MCF 10A (cell line): ENCODE data around the gene COL3A1. TPM values are rescaled to one million over a fixed set of nuclear protein-coding genes. Genes with fewer than 3 reads are reported as not detected.

Experiments
- Bru-seq: library from RNA; stranded (reverse); fragments of 400-500 nt; gene quantifications from one replicate; lab custom pipeline; 2021; lab: Mats Ljungman, UMichigan
- BruChase-seq, 2 experiments: library from RNA; stranded (reverse); fragments of 400-500 nt; gene quantifications; one replicate each; lab custom pipeline; 2021; lab: Mats Ljungman, UMichigan
- BruUV-seq: library from RNA; stranded (reverse); fragments of 400-500 nt; replicated peaks from 2 replicates; lab custom pipeline; 2021; lab: Mats Ljungman, UMichigan
- CTCF ChIA-PET: fragments of 300-600 bp; sonication (Branson Sonifier 250); formaldehyde crosslinking; extraction: SDS; loops from one replicate; lab custom pipeline; 2021; ENCODE audit warnings: antibody characterized with exemption, inconsistent platforms; lab: Yijun Ruan, JAX
- POLR2A ChIA-PET: fragments of 300-600, 350-650 bp; sonication (Branson Sonifier 250); formaldehyde crosslinking; extraction: SDS; loops from one replicate; lab custom pipeline; 2020; ENCODE audit warnings: antibody characterized with exemption, inconsistent platforms; lab: Yijun Ruan, JAX
- DNase-seq: peaks from one replicate; pipeline ENCODE4 v3.0.0-alpha.2; 2018; ENCODE audit not compliant: unreplicated experiment
- H3K27ac Mint-ChIP-seq: one replicate; pipeline ENCODE4 v1.8.0; 2022; ENCODE audit warnings: mild to moderate bottlenecking, low read depth, mixed read lengths; ENCODE audit not compliant: unreplicated experiment
- H3K27me3 Mint-ChIP-seq: one replicate; pipeline ENCODE4 v1.8.0; 2022; ENCODE audit warnings: mixed read lengths; ENCODE audit not compliant: insufficient read depth, unreplicated experiment
- H3K36me3 Mint-ChIP-seq: one replicate; pipeline ENCODE4 v1.8.0; 2022; ENCODE audit warnings: mild to moderate bottlenecking, moderate library complexity, mixed read lengths; ENCODE audit not compliant: insufficient read depth, unreplicated experiment
- H3K4me1 Mint-ChIP-seq: one replicate; pipeline ENCODE4 v1.8.0; 2022; ENCODE audit warnings: mixed read lengths; ENCODE audit not compliant: insufficient read depth, unreplicated experiment
- H3K4me3 Mint-ChIP-seq: one replicate; pipeline ENCODE4 v1.8.0; 2022; ENCODE audit warnings: mild to moderate bottlenecking, moderate library complexity, mixed read lengths; ENCODE audit not compliant: unreplicated experiment
- H3K9me3 Mint-ChIP-seq: one replicate; pipeline ENCODE4 v1.8.0; 2022; ENCODE audit warnings: mixed read lengths; ENCODE audit not compliant: unreplicated experiment
- CTCF ChIP-seq: fragments of 200-600 bp; IDR thresholded peaks from one replicate; pipeline ENCODE4 v1.8.0; 2022; ENCODE audit warnings: antibody characterized with exemption, mild to moderate bottlenecking; ENCODE audit not compliant: unreplicated experiment
- intact Hi-C: fragments of 100-400 bp; cut with micrococcal nuclease; formaldehyde crosslinking; loops from 2 replicates; pipeline ENCODE4 v1.14.1; 2022
- long read RNA-seq: library from polyadenylated mRNA; stranded (forward); transcript quantifications from one replicate; pipeline ENCODE4 v2.0.0, GENCODE V29; 2022
- total RNA-seq: library from RNA; stranded (reverse); gene quantifications from 2 replicates; pipeline ENCODE4 v1.2.3, GENCODE V29; 2022

Gene COL3A1
- total RNA-seq = not detected in 2 replicates
- Bru-seq, nascent RNA = not detected
- percentile 3 among the genes with signal in this experiment for BruChase-seq, experiment 1, labeled RNA remaining after a 6-hour chase
- BruChase-seq, experiment 2, labeled RNA remaining after a 2-hour chase = not detected
- long read RNA-seq, full-length matches to known transcripts = 1 of 2 reads
- long read RNA-seq, partial matches to known transcripts = 1 of 2 reads
- long read RNA-seq, other reads (novel, unspliced or antisense) = 0 of 2 reads

- H3K36me3 Mint-ChIP-seq = no peaks in the 10 kb centered on the region
- TF ChIP-seq CTCF = no peak
- CTCF ChIA-PET = interaction anchor here (0.7 to 5.9 kb wide), 3 partner anchors 9 to 909 kb away, joined by 3 to 65 read pairs (median 6); no protein-coding TSS in a partner anchor
- no peaks in the 10 kb centered on the region for H3K9me3 Mint-ChIP-seq
- H3K27ac Mint-ChIP-seq = no peak within 1 kb of the TSS
- no peaks in the 10 kb centered on the region for H3K4me1 Mint-ChIP-seq
- no peak for DNase-seq
- no peak within 1 kb of the TSS for H3K4me3 Mint-ChIP-seq
- no TSS peak for BruUV-seq
- POLR2A ChIA-PET = no interaction called here
- no peaks in the 10 kb centered on the region for H3K27me3 Mint-ChIP-seq
- intact Hi-C loops = no loop called here
These were observed at the start of gene COL3A1 for GRCh38 chr2:188974164-188974563. Gene COL3A1 (plus strand): TSS chr2:188974373. CDS start chr2:188974490, 117 bp downstream.

GRCh38 chr2:188928643-188929042 lies 45.5 kb upstream of the COL3A1 start:
- no peak overlapping the region for H3K27ac Mint-ChIP-seq
- BruUV-seq = no TSS peak
- no peaks in the 10 kb centered on the region for H3K4me1 Mint-ChIP-seq
- H3K9me3 Mint-ChIP-seq = peaks cover 30% of the 10 kb centered on the region
- H3K27me3 Mint-ChIP-seq = no peaks in the 10 kb centered on the region
- no peaks in the 10 kb centered on the region for H3K36me3 Mint-ChIP-seq
- no peak for DNase-seq
- intact Hi-C loops = no loop called here
- H3K4me3 Mint-ChIP-seq = no peak overlapping the region
- ChIA-PET CTCF (interaction anchor here (0.5 to 0.6 kb wide), 2 partner anchors 75 to 290 kb away, joined by 3 to 5 read pairs; no protein-coding TSS in a partner anchor), POLR2A (no interaction called here)
- TF ChIP-seq CTCF = no peak

GRCh38 chr2:188931361-188931760 lies 42.8 kb upstream of the COL3A1 start:
- intact Hi-C loops = no loop called here
- CTCF ChIA-PET = no interaction called here
- no TSS peak for BruUV-seq
- POLR2A ChIA-PET = no interaction called here
- no peak for TF ChIP-seq CTCF
- no peaks in the 10 kb centered on the region for H3K4me1 Mint-ChIP-seq
- H3K27me3 Mint-ChIP-seq = no peaks in the 10 kb centered on the region
- no peak for DNase-seq
- H3K27ac Mint-ChIP-seq = no peak overlapping the region
- H3K4me3 Mint-ChIP-seq = no peak overlapping the region
- H3K9me3 Mint-ChIP-seq = peaks cover 14% of the 10 kb centered on the region
- H3K36me3 Mint-ChIP-seq = no peaks in the 10 kb centered on the region

GRCh38 chr2:188937228-188938220 lies 36.6 kb upstream of the COL3A1 start:
- H3K27me3 Mint-ChIP-seq = no peaks in the 10 kb centered on the region
- no peaks in the 10 kb centered on the region for H3K9me3 Mint-ChIP-seq
- peak; percentile 21 for DNase-seq
- ChIA-PET POLR2A (interaction anchor here (0.7 kb wide), 1 partner anchor 107 kb away, joined by 3 read pairs; no protein-coding TSS in a partner anchor), CTCF (no interaction called here)
- intact Hi-C loops = no loop called here
- TF ChIP-seq CTCF = no peak
- no peak overlapping the region for H3K4me3 Mint-ChIP-seq
- H3K36me3 Mint-ChIP-seq = no peaks in the 10 kb centered on the region
- H3K4me1 Mint-ChIP-seq = no peaks in the 10 kb centered on the region
- no TSS peak for BruUV-seq
- H3K27ac Mint-ChIP-seq = no peak overlapping the region
